HL-60/S4 treated with phorbol 12-myristate 13-acetate at 8.2 ng/mL for 4 days and 3 days (cell line): ENCODE measurements around the gene CATSPERZ.

Experiments
- in situ Hi-C: fragments of 300-500 bp; cut with MboI; formaldehyde crosslinking; loops from 2 replicates; pipeline ENCODE4 v1.15.0; 2022; ENCODE audit warnings: low sequenced_read_pairs

CATSPERZ gene

DNA sequence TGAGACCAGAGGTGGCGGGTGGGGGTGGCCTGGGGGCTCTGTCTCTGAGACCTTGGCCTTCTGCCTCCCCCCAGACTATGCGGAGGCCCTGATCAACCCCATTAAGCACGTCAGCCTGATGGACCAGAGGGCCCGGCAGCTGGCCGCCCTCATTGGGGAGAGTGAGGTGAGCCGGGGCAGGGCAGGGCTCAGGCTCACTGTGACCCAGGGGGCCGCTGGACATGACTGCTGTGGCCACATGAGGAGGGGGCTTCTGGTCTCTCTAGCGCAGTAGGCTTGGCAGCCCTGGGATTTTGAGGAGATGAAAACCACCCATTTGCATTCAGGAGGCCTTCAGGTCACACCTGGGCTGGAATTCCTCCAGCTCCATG lies 36.2 kb upstream of the CATSPERZ start:
- in situ Hi-C loops = no loop called here

DNA sequence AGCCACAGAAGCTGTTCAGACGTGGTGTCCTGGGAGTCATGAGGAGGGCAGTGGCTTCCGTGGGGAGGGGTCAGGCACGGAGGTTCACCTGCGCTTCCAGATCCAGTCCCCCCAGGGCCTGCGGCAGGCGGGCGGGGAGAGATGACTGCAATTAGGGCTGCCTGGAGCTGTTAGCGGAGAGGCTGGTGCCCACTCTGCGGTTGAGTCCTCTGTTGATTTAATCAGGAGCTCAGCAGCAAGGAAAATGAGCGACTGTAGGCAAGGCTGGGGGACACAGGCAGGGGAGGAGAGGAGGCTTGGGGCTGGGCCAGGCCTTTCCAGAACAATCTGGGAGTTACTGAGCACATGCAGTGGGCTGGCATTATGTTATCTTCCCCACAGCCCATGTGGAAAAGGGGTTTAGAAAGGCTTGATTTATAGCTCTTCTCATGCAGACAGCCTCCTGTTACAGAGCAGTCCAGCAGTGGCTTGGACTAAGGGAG lies 35.7 kb upstream of the CATSPERZ start:
- in situ Hi-C loops = no loop called here

- in situ Hi-C loops = no loop called here
Observed at GRCh38 chr11:64265176-64266160, 34.7 kb upstream of the CATSPERZ start.

- in situ Hi-C loops = no loop called here
Observed at GRCh38 chr11:64266339-64266738, 33.8 kb upstream of the CATSPERZ start.

DNA sequence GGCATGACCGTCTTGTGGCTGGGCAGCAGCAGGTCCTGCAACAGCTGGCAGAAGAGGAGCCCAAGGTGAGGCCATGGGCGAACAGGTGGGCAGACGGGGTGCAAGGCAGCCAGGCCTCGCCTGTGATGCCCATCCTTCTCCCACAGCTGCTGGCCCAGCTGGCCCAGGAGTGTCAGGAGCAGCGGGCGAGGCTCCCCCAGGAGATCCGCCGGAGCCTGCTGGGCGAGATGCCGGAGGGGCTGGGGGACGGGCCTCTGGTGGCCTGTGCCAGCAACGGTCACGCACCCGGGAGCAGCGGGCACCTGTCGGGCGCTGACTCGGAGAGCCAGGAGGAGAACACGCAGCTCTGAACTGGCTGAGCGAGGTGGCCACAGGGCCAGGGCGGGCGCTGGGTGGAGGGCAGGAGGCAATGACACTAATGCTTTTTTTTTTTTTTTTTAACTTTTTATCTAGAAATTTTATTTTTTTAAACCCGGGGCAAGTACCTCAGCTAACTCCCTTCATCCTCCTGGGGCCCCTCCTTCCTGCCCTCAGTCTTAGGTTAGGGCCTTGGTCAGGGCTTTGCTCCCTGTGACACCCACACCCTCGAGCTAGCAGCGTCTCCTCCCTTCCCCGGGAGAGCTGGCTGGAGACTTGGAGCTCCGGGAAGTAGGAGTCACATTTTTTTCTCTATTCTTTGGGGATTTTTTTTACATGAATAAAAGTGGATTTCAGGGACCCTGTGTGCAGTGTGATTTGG lies 32.8 kb upstream of the CATSPERZ start:
- in situ Hi-C loops = no loop called here

DNA sequence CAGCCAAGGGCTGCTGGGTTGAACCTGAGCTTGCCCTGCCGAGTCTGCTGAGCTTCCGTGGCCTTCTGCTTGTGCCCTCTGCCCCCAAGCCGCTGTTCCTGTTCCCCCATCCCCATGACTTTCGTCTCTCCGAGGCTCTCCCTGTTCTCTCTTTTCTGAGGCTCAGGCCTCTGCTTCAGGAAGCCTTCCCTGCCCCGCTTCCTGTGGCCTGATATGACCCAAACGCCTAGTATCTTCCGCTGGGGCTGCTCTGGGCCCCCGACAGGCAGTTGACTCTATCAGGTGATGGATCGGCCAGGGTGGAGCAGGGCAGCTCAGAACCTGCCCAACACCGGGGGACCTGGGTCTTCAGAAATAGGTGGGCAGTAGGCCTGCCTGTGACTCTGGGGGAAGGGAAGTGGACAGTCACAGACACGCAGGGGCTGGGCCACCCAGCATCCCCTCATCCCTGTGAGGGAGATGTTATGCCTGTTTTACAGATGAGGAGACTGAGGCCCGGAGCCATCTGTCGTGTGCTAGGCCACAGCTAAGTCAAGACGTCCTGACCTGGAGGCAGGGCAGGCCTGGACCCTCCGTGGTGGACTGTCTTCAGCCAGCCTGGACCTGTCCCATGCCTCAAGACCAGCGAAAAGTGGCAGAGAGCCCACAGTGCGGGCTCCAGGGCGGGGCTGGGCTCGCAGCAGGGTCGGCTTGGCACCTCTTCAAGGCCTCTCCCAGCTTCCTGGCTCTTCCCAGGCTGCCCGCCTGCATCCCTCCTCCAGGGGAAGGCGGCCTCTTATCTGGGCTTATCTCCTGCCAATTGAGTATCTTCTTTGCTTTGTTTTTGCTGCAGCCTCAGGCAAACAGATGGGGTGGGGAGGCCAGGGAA lies 31.9 kb upstream of the CATSPERZ start:
- in situ Hi-C loops = no loop called here

DNA sequence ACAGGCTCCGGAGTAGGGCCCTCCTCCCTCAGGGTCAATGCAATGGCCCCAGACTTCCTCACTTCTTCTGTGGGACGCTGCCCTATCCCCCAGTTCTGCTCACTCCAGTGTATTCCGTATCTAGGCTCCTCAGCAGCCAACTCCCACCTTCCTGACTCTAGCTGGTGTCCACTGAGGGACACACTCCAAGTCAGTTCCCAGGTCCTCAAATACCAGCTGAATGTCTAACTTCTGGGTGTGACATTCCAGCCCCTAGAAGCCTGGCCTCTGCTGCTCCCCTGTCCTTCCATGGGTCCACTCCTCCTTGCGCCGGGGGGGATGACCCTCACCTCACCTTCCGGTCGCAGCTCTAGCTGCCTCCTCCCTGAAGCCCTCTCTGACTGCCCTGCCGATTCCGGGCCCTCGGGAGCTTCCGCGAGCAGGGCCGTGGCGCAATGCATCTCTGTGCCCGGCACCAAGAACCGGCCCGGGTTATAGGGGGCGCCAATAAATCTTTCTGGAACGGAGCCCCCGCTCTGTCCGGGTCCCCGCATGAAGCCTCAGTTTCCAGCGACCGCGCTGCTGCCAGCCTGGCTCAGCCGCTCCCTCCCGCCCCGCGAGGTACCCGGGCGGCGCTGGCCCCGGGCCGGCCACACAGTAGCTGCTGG lies 31.1 kb upstream of the CATSPERZ start:
- in situ Hi-C loops = no loop called here

- in situ Hi-C loops = no loop called here
Observed at GRCh38 chr11:64269540-64270220, 30.5 kb upstream of the CATSPERZ start.

- in situ Hi-C loops = no loop called here
Observed at GRCh38 chr11:64275031-64275800, 24.9 kb upstream of the CATSPERZ start.

DNA sequence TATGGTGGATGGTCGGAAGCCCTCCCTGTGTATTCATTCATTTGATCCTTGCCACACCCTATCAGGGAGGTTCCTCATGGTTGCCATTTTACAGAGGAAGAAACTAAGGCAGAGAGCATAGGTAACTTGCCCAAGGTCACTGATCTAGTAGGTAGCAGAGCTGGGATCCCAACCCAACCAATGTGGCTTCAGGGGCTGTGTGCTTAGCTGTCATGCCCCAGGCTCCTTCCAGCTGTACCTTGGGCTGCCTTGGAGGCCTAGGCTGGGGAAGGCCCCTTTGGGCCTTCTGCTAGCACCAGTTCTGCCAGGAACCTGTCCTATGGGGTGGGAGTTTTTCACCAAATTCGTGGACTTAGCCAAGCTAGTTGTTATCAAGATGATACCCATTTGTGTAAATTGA lies 24.3 kb upstream of the CATSPERZ start:
- in situ Hi-C loops = no loop called here

DNA sequence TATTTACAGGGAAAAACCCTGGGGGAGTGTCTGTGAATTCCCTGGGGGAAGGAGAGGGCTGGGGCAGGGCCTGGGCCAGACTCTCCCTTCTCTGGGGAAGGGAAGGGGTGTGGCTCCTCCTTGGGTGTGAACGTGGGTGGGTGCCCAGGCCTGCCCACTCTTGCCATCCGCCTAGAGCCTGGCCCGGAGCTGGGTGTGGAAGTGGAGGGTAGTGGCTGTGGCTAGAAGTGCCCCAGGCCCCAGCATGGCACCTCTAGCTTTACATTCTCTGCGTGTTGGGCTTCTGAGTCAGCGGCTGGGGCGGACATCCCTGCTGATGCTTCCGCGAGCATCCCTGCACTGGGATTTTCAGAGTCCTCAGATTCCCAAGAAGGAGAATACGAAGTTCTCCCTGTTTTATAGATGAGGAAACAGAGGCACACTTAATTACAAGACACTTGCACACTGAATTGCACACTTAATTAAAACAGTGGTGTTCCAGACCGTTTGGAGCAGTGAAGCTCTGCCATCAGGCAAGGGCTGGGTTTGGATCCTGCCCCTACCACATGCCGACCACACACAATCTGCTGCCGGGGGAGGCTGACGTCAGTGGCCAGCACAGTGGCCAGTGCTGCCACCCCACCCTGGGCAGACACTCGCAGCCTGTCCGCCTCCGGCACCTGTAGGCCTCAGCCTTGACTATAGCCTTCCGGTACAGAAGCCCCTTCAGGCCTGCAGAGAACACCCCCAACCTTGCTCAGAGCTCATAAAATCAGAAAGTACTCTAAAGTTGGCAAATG lies 23.3 kb upstream of the CATSPERZ start:
- in situ Hi-C loops = no loop called here

DNA sequence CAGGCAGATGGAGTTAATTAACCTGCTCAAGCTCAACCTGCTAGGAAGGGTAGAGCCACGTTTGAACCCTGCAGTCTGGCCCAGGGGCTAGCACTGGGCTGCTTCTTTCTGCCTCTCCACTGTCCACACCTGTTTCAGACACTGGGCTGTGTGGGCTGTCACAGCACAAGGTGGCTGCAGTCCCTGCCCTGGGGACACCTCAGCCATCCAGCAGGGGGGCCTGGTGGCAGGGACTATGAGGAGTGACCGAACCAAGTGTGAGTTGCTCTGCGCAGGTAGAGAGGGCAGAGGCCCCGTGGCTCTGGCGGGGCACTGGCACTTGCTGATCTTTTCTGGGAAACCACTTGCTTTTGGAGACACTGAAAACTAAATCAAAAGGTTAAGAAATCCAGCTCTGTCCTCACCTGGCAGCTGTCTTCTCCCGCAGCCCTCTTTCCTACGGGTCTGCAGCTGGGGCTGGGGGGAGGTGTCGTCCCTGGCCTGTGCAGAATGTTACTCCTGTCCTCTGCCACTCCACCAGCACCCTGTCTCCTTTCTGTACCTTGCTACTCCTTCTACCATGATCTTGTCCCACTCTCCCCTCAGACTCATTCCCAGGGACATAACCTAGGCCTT lies 21.5 kb upstream of the CATSPERZ start:
- in situ Hi-C loops = no loop called here

DNA sequence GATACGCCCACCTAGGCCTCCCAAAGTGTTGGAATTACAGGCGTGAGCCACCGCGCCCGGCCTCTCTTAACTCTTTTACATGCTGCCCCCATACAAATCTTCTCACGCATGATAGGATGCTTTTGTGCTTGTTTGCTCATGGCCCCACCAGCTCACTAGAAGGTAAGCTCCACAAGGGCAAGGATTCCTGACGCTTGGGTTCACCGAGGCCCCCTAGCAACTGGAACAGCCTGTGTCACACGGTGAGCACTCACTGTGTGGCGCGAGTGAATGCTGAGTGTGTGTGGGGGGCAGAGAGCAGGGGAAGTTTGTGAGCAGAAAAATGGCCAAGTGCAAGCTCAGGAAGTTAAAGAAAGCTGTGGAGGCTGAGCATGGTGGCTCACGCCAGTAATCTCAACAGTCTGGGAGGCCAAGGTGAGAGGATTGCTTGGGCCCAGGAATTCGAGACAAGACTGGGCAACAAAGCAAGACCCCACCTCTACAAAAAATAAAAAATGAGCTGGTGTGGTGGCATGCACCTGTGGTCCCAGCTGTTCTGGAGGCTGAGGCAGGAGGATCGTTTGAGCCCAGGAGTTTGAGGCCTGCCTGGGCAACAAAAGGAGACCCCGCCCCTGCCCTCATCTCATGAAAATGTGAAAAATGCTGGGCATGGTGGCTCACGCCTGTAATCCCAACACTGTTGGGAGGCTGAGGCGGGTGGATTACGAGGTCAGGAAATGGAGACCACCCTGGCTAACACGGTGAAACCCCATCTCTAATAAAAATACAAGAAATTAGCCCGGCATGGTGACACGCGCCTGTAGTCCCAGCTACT lies 18.0 kb upstream of the CATSPERZ start:
- in situ Hi-C loops = no loop called here

DNA sequence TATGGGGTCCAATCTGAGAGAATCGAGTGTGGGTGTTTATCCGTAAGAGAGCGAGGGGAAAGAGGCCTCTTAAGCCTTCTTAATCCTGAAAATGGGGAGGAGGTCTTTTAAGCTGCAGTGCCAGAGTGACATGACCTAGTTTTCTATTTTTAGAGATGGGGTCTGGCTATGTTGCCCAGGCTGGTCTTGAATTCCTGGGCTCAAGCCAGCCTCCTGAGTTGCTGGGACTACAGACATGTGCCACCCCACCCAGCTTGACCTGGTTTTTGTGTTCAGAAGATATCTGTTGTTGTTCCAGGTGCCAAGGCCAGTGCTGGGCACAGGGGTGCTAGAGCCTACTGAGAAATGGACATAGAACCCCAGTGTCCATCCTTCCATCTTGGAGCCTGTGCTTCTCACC lies 17.1 kb upstream of the CATSPERZ start:
- in situ Hi-C loops = no loop called here

DNA sequence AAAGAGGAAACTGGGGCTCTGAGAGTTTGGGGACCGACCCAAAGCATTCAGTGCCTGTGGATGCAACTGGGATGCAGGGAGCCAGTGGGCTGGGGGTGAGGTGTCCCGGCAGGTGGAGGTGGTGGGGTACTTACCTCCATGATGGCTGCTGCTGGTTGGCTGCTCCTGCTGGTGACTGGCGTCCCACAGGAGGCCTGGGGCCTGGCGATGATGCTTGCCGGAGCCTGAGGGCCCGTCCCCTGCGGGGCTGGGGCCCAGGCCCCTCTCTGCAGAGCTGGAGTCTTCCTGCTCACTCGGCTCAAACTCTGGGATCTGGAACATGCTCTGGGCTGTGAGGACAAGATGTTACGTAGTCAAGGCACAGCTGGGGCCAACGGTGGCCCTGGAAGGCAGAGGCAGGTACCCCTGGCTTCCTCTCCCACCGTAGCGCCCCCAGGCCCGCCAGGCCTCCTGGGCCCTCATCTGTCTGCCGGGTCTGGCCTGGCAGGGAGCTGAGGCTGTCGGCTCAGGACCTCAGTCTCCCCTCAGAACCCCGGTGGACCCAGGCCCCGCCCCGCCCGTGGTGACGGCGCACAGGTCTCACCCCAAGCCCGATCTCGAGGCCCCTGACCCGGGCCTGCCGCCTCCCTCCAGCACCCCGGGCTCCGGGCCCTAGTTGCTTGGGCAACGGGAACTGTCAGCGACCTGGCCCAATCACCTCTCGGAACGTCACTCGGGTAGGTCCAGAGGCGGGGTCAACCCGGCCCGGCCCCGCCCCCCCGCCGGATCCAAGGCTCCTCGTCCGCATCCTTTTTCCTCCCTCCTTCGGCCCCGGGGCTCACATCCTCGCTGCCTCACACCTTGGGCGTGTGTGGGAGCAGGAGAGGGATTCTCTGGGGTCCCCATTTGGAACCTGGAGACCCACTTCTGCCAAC lies 15.9 kb upstream of the CATSPERZ start, which contains the start of gene BAD:
Gene BAD, minus strand, starts transcription at position 618 of the 914 bp plus-strand sequence. Its CDS starts 297 bp downstream, at position 321.
- in situ Hi-C loops = no loop called here
